ENCODE results near the gene SCYL1.
A peak's percentile ranks its signal among the peaks of the same experiment; 100 is the strongest.

SCYL1 gene

GRCh38 chr11:65541093-65541982 lies 16.5 kb downstream of the SCYL1 start:
- no peaks in the 10 kb centered on the region for H3K36me3 ChIP-seq (ENCODE audit: insufficient read depth)
- peaks cover 19% of the 10 kb centered on the region for H3K4me1 ChIP-seq (ENCODE audit: low read depth, poor library complexity, severe bottlenecking)
- H3K27ac ChIP-seq: peak overlapping the region; percentile 53; the same call in 1 of the 2 replicates
- H3K4me3 ChIP-seq (IDR thresholded peaks at IDR 0.05; ENCODE audit: insufficient read depth, low read depth, low read length): no peak overlapping the region
- no peaks in the 10 kb centered on the region for H4K20me1 ChIP-seq (ENCODE audit: insufficient read depth)
- peak overlapping the region; percentile 81 for H3K4me2 ChIP-seq
- H3K79me2 ChIP-seq (ENCODE audit: insufficient read depth, low read depth): no peaks in the 10 kb centered on the region
- no peaks in the 10 kb centered on the region for H3K27me3 ChIP-seq (ENCODE audit: insufficient read depth, low read depth)
- TF ChIP-seq CTCF (conservative IDR thresholded peaks at IDR 0.05; ENCODE audit: low read depth, low read length): peak; percentile 25; the same call in 1 of the 2 replicates
- peak overlapping the region; percentile 89 for H2AFZ ChIP-seq (ENCODE audit: low read depth)
- peak overlapping the region; percentile 55; the same call in 1 of the 2 replicates for H3K9ac ChIP-seq

GRCh38 chr11:65542738-65543390 lies 18.0 kb downstream of the SCYL1 start:
- Histone ChIP-seq H3K27ac (no peak overlapping the region), H3K27me3 (ENCODE audit: insufficient read depth, low read depth) (no peaks in the 10 kb centered on the region), H3K4me1 (ENCODE audit: low read depth, poor library complexity, severe bottlenecking) (peaks cover 8% of the 10 kb centered on the region), H2AFZ (ENCODE audit: low read depth) (no peak overlapping the region), H3K79me2 (ENCODE audit: insufficient read depth, low read depth) (no peaks in the 10 kb centered on the region), H3K36me3 (ENCODE audit: insufficient read depth) (no peaks in the 10 kb centered on the region), H3K9ac (no peak overlapping the region), H3K4me2 (no peak overlapping the region), H3K4me3 (IDR thresholded peaks at IDR 0.05; ENCODE audit: insufficient read depth, low read depth, low read length) (no peak overlapping the region), H4K20me1 (ENCODE audit: insufficient read depth) (no peaks in the 10 kb centered on the region)
- no peak for TF ChIP-seq CTCF (conservative IDR thresholded peaks at IDR 0.05; ENCODE audit: low read depth, low read length)

- no peak overlapping the region for H3K27ac ChIP-seq
- peaks cover 17% of the 10 kb centered on the region for H3K4me1 ChIP-seq (ENCODE audit: low read depth, poor library complexity, severe bottlenecking)
- no peak overlapping the region for H2AFZ ChIP-seq (ENCODE audit: low read depth)
- H4K20me1 ChIP-seq (ENCODE audit: insufficient read depth): no peaks in the 10 kb centered on the region
- H3K79me2 ChIP-seq (ENCODE audit: insufficient read depth, low read depth): no peaks in the 10 kb centered on the region
- TF ChIP-seq CTCF (conservative IDR thresholded peaks at IDR 0.05; ENCODE audit: low read depth, low read length): no peak
- peak overlapping the region; percentile 33; the same call in 1 of the 2 replicates for H3K4me2 ChIP-seq
- no peaks in the 10 kb centered on the region for H3K27me3 ChIP-seq (ENCODE audit: insufficient read depth, low read depth)
- no peak overlapping the region for H3K4me3 ChIP-seq (IDR thresholded peaks at IDR 0.05; ENCODE audit: insufficient read depth, low read depth, low read length)
- H3K36me3 ChIP-seq (ENCODE audit: insufficient read depth): no peaks in the 10 kb centered on the region
- no peak overlapping the region for H3K9ac ChIP-seq
Observed at GRCh38 chr11:65545853-65546216, 21.0 kb downstream of the SCYL1 start.

- H3K9ac ChIP-seq: no peak overlapping the region
- no peaks in the 10 kb centered on the region for H3K79me2 ChIP-seq (ENCODE audit: insufficient read depth, low read depth)
- peak overlapping the region; percentile 33; the same call in 1 of the 2 replicates for H3K4me2 ChIP-seq
- H3K4me3 ChIP-seq (IDR thresholded peaks at IDR 0.05; ENCODE audit: insufficient read depth, low read depth, low read length): no peak overlapping the region
- no peaks in the 10 kb centered on the region for H3K36me3 ChIP-seq (ENCODE audit: insufficient read depth)
- H3K4me1 ChIP-seq (ENCODE audit: low read depth, poor library complexity, severe bottlenecking): peaks cover 19% of the 10 kb centered on the region
- H3K27ac ChIP-seq: no peak overlapping the region
- no peaks in the 10 kb centered on the region for H3K27me3 ChIP-seq (ENCODE audit: insufficient read depth, low read depth)
- no peaks in the 10 kb centered on the region for H4K20me1 ChIP-seq (ENCODE audit: insufficient read depth)
- no peak overlapping the region; the same call in 1 of the 2 replicates for H2AFZ ChIP-seq (ENCODE audit: low read depth)
- TF ChIP-seq CTCF (conservative IDR thresholded peaks at IDR 0.05; ENCODE audit: low read depth, low read length): no peak
Observed at GRCh38 chr11:65546217-65546958, 21.5 kb downstream of the SCYL1 start.
